Activated naive CD4-positive, alpha-beta T cell treated with Interleukin-2 at 50 U/mL for 16 hours (primary cell): ENCODE measurements around the gene EIF5A.

Experiments
- DNase-seq: peaks from one replicate; pipeline ENCODE4 v3.0.0-alpha.2; 2020

Gene EIF5A

DNA sequence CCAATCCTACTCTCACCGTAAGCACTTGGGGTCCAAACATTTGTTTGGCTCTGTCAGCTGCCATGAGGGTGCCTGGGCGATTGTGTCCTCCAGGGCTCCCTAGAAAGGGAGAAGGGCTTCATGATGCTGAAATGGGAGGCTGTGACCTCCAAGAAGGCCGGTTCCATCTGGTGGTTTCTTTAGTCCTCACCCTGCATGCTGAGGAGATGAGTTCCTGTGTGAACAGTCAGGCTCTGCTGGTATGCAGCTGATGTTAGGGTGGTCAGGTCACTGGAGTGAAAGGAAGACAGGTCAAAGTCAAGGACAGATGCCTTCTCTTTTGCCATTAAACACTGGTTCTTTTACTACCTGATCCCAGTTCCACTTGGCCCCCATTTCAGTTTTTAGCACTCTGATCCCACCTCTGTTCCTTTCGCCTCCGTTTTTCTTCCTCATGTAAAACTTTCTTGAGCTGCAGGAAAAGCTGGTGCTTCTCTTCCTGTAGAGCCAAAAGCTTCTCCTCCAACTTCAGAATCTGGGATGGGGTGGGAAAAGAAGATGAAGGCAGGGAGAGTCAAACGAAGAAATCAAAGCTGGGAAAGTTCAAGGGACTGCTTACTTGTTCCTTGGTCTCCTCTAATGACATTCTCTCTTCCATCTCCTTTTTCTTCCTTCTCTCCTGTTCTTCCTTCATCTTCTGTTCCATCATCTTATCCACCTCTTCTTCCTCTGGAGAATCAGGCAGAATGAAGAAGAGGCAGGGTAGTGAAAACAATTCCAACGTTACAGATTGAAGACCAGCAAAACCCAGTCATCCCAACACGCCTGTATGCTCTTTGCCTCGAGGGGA lies 6.7 kb downstream of the EIF5A start:
- no peak for DNase-seq

- DNase-seq, result peak; percentile 94
These were observed 7.5 kb downstream of the EIF5A start, which contains the start of gene GPS2 for GRCh38 chr17:7314719-7315569. Gene GPS2, minus strand, starts transcription at chr17:7315360. Its CDS starts 308 bp downstream, at chr17:7315052.

DNA sequence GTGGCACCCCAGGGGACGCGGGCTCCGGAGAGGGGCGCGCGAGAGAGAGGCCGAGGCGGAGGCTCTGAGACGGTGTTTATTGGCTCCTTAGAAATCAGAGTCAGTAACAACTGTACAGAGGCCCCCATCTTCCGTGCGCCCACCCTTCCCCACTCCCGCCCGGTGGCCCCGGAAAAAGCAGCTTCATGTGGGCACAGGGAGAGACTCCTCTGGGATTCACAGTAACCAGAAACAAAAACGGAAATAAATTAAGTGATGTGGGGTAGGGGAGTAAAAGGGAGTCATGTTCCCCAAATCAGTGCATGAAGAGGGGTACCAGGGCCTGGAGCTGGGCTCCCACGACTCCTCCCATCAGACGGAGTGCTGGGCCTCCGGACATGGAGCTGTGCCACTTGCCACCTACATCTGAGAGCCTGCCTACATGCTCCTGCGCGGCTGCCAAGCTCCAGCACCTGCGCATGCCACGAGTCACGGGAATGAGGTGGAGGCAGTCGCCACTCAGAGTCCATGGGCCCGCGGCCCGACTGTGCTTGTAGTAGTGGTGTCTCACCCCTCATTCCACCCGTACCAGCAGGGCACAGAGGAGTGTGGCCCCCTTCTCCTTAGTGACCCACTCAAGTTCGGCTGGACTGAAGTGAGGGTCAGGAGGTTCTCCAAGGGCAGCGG lies 8.3 kb downstream of the EIF5A start:
- DNase-seq, result no peak

DNA sequence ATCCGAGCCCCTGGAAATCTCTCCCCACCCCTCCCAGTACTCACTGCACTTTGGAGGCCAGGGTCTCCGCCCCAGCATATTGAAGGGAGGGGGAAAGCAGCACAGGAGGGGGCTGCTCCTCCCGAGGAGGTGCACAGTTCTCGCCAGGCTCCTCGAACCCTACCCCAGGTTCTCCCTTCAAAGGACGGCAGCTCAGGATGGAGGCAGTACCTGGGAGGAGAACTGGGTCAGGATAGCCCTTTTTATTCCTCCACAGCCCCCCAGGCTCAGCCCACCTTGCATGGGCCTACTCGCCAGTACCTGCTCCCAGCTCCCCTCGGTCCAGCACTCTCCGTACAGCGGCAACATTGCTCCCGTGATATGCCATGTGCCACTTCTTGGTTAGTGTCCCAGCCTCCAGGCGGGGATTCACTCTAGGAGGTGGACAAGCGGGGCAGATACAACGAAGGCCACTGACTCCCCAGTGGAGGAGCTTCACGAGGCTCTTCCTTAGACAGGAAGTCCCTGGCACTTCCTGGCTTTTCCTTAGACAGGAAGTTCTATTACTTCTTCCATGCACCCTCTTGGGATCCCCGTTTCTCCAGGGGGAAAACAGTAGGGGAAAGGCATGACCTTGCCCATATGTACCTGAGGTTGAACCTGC lies 9.9 kb downstream of the EIF5A start:
- DNase-seq, result no peak

- no peak for DNase-seq
These were observed 10.9 kb downstream of the EIF5A start for GRCh38 chr17:7318121-7318860.

GRCh38 chr17:7321466-7321865 lies 14.0 kb downstream of the EIF5A start:
- DNase-seq, result no peak

- no peak for DNase-seq
These were observed 15.2 kb downstream of the EIF5A start for GRCh38 chr17:7322520-7323194.

- peak; percentile 72 for DNase-seq
These were observed 16.5 kb downstream of the EIF5A start for GRCh38 chr17:7323731-7324437.

GRCh38 chr17:7324438-7324779 lies 17.0 kb downstream of the EIF5A start:
- DNase-seq, result no peak

DNA sequence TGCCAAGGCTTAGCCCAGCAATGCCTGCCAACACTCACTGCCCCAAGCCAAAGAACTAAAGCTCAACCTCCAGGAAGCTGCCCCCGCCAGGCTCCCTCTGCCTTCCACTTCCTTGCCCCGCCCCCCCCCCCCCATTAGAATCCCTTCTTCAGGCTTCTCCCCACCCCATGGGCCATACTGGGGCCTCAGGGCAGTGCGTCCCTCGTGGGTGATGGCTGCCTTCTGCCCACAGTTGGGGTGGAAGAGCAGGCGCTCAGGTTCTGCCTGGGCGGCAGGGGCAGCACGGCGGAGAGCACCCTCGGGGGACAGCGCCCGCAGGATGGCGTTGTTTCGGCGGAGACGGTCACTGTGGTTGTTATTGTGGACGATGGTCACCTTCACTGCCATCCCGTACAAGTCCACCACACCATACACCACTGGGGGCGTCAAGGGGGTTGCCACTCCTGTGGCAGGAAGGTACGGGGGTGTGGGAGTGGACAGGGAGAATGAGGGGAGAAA lies 17.7 kb downstream of the EIF5A start:
- no peak for DNase-seq

DNA sequence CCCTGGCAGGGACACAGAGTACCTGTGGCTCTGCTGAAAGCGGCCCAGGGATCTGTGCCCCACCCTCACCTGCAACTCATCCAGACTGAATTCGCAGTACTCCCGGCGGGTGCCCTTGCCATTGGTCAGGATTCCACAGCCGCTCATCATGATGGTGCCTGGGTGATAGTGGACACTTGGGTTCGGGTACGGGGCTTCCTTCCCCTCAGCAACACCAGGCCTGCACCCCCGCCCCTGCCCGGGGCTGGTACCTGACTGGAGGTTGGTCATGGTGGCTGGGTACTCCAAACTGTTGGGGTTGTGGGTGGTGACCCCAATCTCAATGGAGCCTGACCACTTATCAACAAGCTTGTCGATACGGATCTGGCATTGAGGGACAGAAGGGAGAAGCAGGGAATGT lies 18.8 kb downstream of the EIF5A start:
- no peak for DNase-seq

- DNase-seq, result no peak
These were observed 19.6 kb downstream of the EIF5A start for GRCh38 chr17:7327056-7327455.

DNA sequence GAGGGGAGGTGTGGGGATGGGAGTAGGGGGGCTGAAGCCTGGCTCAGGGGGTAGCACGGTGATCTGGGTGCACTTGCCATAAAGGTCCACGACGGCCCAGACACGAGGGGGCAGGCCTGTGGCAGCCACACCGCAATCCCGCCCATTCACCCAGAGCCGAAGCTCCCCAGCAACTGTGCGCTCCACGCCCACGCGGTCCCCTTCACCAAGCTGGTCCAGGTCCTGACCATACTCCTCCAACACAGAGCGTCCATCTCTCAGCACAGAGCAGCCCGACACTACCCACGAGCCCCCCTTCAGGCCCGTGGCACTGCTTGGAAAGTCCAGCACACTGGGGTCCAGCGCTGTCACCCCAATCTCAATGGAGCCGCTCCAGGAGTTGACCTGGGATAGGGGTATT lies 20.1 kb downstream of the EIF5A start:
- DNase-seq, result no peak

DNA sequence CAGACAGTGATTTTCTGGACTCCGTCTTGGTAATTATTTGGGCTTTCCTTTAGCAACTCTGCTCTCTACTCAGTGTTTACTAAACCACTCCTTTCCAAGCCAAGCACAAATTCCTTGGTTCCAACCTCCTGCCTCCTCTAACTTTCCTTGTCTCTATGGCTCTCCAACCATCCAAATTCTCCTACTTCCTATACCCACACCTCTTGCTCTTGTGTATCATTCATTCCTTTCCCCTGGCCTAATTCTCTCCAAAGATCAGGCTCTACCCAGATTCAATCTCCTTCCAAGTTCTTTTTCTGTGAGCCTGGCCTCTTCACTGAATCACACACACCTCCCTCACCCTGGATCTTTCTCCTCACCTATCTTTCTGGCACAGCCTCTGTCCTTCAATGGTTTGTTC lies 20.6 kb downstream of the EIF5A start:
- no peak for DNase-seq

DNA sequence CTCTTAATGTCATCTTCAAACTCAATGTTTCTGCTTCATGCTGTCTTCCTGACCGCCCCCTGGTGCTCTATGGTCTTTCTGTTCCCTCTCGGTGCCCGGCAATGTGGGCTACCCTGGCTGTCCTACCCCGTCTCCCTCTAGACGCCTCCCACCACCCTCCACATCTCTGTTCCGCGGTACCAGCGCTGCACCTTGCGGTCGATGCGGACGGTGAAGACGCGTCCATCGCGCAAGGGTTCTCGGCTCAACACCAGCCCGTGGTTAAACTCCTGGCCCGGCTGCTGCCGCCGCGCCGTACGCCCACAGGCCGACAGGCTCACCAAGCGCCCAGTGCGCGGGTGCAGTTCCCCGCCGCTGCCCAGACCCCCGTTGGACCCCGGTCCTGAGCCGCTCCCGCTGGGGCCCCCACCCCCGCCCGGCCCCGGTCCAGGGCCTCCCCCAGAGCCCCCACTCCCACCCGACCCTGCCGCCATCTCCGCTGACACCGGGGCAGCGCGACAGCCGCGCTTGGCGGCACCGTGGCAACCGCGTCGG lies 21.5 kb downstream of the EIF5A start, which contains the start of gene NEURL4:
TSS of gene NEURL4 (minus strand) at position 496 of the 534 bp plus-strand sequence. CDS start at position 473, 23 bp downstream.
- DNase-seq, result no peak

DNA sequence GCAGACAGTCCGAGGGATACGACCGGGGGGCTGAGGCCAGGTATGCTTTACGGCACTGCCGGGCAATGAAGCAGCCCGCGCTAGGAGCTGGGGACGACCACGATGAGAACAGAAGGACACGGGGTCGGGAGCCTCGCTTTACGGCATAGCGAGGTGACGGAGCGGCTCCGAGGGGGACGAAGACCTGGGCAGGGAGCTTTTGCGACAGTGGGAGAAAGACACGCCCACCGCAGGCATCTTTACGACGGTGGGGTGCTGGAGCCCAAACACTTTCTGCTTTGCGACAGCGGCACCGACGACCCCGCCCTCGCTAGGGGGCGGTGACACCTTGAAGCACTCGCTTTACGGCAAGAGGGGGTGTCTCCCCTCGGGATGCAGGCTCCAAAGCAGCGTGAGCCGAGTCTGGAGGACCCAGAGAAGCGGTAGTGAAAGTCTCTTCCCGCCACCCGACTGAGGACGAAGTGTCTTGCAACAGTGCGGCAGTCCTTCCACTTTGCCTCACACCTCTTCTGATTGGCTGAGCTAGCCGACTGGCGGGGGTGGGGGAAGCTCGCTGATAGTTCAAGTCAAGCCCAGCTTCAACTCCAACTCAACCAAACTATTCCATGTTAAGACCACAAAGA lies 22.1 kb downstream of the EIF5A start:
- peak; percentile 96 for DNase-seq

- peak; percentile 82 for DNase-seq
These were observed 22.7 kb downstream of the EIF5A start for GRCh38 chr17:7329997-7330637.

DNA sequence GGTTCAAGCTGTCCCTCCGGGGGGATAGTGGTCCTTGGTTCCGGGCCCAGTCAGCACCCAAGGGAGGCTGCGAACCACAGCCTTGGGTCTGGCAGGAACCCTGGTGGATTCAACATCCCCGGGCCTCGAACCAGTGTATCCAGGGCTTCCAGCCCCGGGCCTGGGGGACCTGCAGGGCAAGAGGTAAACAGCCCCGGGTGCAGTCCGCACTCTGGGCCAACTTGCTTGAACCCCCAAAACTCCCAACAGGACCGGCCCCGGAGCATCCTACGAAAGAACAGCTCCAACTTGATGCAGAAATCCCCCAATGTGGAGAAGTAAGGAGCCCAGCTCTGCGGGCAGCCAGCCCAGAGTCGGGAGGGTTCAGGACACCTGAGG lies 23.2 kb downstream of the EIF5A start:
- no peak for DNase-seq

DNA sequence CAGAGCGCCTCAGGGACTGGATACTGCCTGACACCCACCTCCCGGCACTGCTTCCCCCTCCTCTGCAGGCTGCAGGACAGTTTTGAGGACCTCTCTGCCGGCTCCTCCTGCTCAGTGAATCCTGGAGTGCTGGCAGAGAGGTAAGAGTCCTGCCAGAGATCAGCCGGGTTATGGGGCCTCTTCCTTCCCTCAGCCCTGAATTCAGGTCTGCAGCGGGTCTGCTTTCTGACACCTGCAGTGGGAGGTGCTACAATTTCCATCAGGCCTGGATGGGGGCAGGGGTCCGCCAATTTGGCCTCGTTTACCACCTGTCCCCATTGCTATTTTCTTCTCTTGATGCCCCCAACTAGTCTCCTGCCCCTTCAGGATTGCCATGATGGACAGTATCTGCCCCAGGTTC lies 24.7 kb downstream of the EIF5A start:
- no peak for DNase-seq
